Activated CD4-positive, alpha-beta T cell treated with anti-CD3 and anti-CD28 coated beads for 24 hours (primary cell): ENCODE measurements around the gene PKP1.

Experiments
- DNase-seq, 2 donors: peaks; one replicate each; pipeline ENCODE4 v3.0.0-alpha.2; 2020; ENCODE audit warnings: low read depth in 2 of 2

Gene PKP1

GRCh38 chr1:201260236-201260590 is 23.1 kb upstream of the PKP1 start:
- DNase-seq = no peak

- DNase-seq = no peak
Observed at GRCh38 chr1:201260648-201261311, 22.5 kb upstream of the PKP1 start.

DNA sequence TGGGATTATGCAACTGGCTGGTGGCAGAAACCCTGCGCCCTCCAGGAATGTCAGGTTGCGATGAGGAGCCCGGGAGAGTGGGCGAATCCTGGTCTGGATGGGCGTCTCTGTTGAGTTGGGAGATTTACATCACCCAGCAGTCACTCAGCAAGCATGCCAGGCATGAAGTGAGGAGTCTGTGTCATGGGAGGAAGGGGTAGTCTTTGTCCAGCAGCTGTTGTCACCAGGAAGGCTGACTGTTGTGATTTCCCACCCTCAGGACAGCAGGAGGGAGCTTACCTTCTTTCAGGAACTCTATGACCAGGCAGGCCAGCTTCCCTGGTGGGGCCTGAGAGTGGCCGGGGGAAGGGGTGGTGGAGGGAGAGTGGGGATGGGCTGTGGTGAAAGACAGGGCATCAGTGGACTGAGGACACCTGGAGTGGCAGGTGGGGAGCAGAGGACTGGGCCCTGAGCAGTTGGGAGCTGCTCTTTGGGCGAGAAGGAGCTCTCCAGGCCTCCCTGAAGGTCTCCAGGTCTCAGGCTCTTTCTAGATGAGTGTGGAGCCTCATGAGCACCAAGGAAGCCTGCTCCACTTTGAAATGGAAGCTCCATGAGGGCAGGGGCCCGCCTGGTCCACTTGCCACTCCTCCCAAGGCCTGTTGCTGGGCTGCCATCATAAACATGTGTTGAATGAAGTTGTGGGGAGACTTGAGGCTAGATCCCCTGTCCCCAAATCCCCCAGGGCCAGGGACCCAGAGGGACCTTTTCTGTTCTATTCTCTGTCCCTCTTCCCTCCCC is 21.3 kb upstream of the PKP1 start:
- no peak for DNase-seq

DNA sequence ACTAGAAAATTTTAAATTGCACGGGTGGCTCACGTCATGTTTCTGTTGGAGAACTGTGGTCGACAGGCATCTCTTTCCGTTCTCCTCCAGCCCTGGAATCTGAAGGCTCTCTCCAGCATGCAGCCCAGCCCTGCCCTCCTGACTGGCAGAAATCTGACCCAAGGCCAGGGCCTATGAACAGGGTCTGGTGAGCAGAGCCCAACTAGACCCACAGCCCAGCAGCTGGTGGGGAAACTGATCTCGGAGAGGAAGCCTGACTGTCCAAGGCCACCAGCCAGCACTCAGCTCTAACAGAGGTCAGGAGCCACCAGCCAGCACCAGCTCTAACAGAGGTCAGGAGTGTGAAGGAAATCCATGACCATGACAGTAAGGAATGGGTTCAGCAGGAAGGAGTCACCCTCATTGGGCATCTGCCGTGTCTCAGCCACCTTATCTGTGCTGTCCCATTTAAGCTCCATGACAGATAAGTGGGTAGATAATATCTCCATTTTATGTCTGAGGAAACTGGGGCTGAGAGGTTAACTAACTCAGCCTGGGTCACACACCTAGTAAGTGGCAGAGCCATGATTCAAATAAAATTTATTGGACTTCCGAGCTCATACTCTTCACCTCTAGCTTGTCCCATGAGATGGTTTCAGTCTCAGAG is 20.2 kb upstream of the PKP1 start:
- DNase-seq = no peak

- no peak for DNase-seq
Observed at GRCh38 chr1:201264072-201264471, 19.2 kb upstream of the PKP1 start.

- DNase-seq = no peak
Observed at GRCh38 chr1:201264554-201264953, 18.8 kb upstream of the PKP1 start.

- DNase-seq = no peak
Observed at GRCh38 chr1:201265756-201266155, 17.6 kb upstream of the PKP1 start.

DNA sequence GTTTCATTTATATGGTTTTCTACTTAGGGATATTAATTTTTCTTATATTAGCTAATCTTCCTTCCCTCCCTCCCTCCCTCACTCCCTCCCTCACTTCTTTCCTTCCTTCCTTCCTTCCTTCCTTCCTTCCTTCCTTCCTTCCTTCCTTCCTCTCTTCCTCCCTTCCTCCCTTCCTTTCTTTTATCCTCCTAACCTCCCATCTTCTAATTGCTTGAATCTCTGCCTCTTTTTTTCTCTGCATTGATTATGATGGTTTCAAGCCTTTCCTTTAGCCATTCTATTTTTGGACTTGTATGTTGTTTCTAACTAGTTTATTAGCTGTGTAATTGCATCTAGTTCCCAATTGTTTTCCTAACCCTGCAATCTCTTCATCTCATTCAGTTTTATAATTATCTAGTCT is 17.0 kb upstream of the PKP1 start:
- no peak for DNase-seq

- no peak for DNase-seq
Observed at GRCh38 chr1:201266774-201267173, 16.5 kb upstream of the PKP1 start.

- no peak for DNase-seq
Observed at GRCh38 chr1:201267481-201268229, 15.7 kb upstream of the PKP1 start.

DNA sequence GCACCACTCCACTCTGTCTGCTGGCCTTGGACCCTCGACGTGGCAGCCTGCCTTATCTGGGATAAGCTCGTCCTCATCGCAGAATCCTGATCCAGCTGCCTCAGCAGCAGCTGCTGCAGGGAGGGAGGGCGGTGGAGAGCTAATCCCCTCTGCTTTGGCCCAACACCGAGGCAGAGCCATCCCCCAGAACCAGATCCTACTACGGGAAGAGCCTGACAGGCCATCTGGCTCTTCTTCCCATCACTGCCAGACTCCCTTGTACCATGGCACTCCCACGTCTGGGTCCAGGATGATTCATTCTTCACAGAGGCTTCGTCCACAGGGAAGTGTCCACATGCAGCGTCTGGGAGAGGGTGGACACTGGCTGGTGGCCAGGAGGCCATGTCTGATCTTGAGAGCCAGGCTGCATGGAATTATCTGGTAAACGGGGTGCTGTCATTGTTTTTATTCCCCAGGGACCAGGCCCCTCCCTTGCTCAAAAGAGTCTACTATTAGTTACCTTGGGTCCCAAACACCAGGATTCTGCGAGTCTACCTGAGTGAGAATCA is 14.6 kb upstream of the PKP1 start:
- no peak for DNase-seq

DNA sequence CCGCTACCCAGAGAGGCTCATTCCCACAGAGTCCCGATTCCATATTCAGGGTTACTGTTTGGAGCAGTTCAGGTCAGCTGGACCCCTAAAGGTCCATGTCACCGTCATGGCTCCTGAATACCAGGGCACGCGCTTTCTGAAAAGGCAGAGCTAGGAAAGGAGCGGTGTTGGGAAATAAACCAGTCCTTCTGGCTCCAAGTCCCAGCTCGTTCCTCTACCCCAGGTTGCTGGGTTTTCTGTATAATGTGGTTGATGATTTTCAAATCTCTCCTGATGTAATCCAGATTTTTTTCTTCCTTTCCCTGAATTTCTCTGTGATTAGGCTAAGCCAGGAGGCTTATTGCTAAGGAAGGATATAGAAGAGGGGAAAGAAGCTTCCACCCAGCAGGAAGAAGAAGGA is 14.0 kb upstream of the PKP1 start:
- no peak for DNase-seq

GRCh38 chr1:201269900-201270410 is 13.4 kb upstream of the PKP1 start:
- no peak for DNase-seq

DNA sequence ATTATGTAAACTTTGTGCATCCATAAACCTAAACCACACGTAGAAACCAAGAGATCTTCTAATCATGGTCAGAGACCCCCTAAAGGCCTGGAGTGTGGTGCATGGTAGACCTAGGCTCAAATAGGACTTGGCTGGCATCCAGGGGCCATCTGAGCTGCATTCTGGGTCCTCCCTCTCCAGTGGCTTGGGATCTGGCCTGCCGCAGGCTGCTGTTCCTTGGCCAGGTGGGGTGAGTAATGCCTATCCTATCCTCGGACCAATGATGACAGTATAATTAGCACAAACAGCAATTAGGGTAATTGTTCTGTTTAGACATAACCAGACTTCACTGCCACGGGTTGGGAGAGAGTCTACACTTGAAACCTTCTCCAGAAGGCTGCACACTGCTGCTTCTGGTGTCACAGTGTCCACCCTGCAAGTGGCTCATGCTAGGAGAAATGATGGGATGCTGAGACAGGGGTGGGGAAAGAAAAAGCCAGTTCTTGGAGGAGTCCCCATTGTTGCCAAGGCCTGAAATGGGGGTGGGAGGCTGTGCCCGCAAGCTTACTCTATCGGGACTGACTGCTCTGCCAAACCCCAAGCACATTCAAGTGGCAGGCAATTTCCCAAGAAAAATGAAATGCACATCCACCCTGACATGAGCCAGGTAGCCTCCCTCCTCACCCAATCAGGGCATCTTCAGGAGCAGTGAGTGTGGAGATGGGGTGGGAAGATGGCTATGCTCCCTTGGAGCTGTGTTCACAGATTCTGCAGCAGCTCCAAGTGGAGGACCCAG is 12.5 kb upstream of the PKP1 start:
- DNase-seq = no peak

GRCh38 chr1:201272799-201273198 is 10.5 kb upstream of the PKP1 start:
- no peak for DNase-seq

- DNase-seq = no peak
Observed at GRCh38 chr1:201274616-201275252, 8.6 kb upstream of the PKP1 start.

DNA sequence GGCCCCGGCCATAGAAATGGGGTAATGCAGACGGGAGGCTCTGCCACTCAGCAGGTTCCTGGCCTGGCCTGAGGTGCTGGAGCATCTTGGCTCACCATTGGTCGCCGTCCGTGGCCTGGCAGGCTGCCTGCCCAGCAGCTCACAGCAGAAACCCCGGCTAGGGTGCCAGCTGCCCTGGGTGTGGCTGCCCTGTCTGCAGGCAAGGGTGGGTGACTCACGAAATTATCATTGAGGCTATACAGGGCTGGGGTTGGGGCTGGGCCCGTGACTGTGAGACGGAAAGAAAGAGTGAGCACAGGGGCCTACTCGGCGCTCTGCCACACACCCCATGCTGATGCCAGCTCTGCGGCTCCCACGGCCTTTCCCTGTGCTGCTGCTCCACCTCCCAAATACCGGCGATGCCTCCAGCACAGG is 8.0 kb upstream of the PKP1 start:
- no peak for DNase-seq

GRCh38 chr1:201276891-201277290 is 6.4 kb upstream of the PKP1 start:
- DNase-seq = no peak

- DNase-seq = no peak
Observed at GRCh38 chr1:201277441-201277840, 5.9 kb upstream of the PKP1 start.

DNA sequence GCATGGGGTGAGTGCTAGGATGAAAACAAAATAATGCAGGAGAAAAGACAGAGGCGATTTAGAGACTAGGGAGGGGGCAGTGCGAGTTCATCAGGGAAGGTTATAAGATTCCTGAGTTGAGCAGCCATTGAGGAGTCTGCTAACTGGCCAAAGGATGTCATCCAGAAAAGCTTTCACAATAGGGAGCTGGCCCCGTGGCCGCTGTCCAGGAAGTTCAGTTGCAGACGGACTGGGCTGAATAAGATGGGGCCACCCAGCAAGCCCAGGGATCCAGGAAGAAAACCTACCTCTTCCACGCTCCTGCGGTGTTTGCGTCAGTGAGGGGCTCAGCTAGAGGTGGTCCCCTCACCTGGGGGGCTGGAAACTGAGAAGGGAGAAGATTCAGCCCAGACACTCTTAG is 4.0 kb upstream of the PKP1 start:
- no peak for DNase-seq

GRCh38 chr1:201280884-201281283 is 2.4 kb upstream of the PKP1 start:
- DNase-seq = no peak
